ENCODE measurements around the gene ZNF414. TPM values are rescaled to one million over a fixed set of nuclear protein-coding genes. Genes with fewer than 3 reads are reported as not detected.

ZNF414 gene
- total and polyA plus RNA-seq, 2 donors (not counting 1 experiment from before 2014, with no cell fraction given), result 43.8 to 52.0 TPM

GRCh38 chr19:8539621-8540149 lies 25.7 kb upstream of the ZNF414 start:
- H4K20me1 ChIP-seq (ENCODE audit: control insufficient read depth, insufficient read depth, low read length, poor library complexity, severe bottlenecking), result no peaks in the 10 kb centered on the region

GRCh38 chr19:8537099-8537498 lies 23.1 kb upstream of the ZNF414 start:
- CTCF ChIA-PET, result no interaction called here
- intact Hi-C loops (cut with micrococcal nuclease), result no loop called here

More at GRCh38 chr19:8539621-8540149, 25.7 kb upstream of the ZNF414 start:
- Histone ChIP-seq H2AFZ (ENCODE audit: insufficient read depth, low read depth, low read length, poor library complexity, severe bottlenecking) (no peak overlapping the region), H3K9ac (ENCODE audit: low read length) (no peak overlapping the region), H3K79me2 (ENCODE audit: control insufficient read depth, insufficient read depth, low read length) (no peaks in the 10 kb centered on the region), H3K27me3 (replicated peaks in 1 of 4; ENCODE audit: control extremely low read depth in 1 of 4, control insufficient read depth in 3 of 4, insufficient read depth in 4 of 4, low read length in 3 of 4) (no peaks in the 10 kb centered on the region), H3K27ac (ENCODE audit: low read length in 2 of 2) (no peak overlapping the region), H3K4me2 (replicated peaks; ENCODE audit: low read depth, low read length, poor library complexity, severe bottlenecking) (no peak overlapping the region), H3K4me3 (ENCODE audit: control extremely low read depth in 1 of 5, extremely low read depth in 1 of 5, insufficient read depth in 1 of 5, low read depth in 2 of 5, low read length in 4 of 5) (no peak overlapping the region), H3K9me3 (ENCODE audit: control extremely low read depth in 1 of 3, control insufficient read depth in 2 of 3, insufficient read depth in 1 of 3, low read length in 2 of 3) (no peaks in the 10 kb centered on the region), H3K4me1 (ENCODE audit: control insufficient read depth in 2 of 2, insufficient read depth in 2 of 2, low read length in 2 of 2) (no peaks in the 10 kb centered on the region), H3K36me3 (replicated peaks in 1 of 2; ENCODE audit: control extremely low read depth in 1 of 2, control insufficient read depth in 1 of 2, extremely low read depth in 1 of 2, insufficient read depth in 2 of 2, low read length in 1 of 2) (peaks cover 0 to 30% of the 10 kb centered on the region in 2 experiments)
- Mint-ChIP-seq H3K27ac (no peak overlapping the region), H3K9me3 (ENCODE audit: insufficient read depth) (no peaks in the 10 kb centered on the region), H3K4me1 (no peaks in the 10 kb centered on the region), H3K27me3 (no peaks in the 10 kb centered on the region), H3K4me3 (no peak overlapping the region)
- ChIA-PET POLR2A (no interaction called here), CTCF (interaction anchor here (0.9 to 2.2 kb wide), 2 partner anchors 41 to 186 kb away, joined by 3 to 5 read pairs; no protein-coding TSS in a partner anchor)
- DNase-seq, result no peak
- no peak for ATAC-seq (ENCODE audit: low read depth)
- WGBS (ENCODE audit: insufficient coverage), result 95% methylated on average over 10 of the region's 12 CpGs
- intact Hi-C loops (cut with micrococcal nuclease), result no loop called here
- TF ChIP-seq EZH2 (IDR thresholded peaks at IDR 0.05; ENCODE audit: borderline replicate concordance, insufficient read depth, low read depth, low read length, poor library complexity, severe bottlenecking), result no peak
- TF ChIP-seq CTCF (IDR thresholded peaks at IDR 0.05), result no peak

More at GRCh38 chr19:8537099-8537498, 23.1 kb upstream of the ZNF414 start:
- Histone ChIP-seq H3K27ac (ENCODE audit: low read length in 2 of 2) (no peak overlapping the region), H3K4me3 (ENCODE audit: control extremely low read depth in 1 of 5, extremely low read depth in 1 of 5, insufficient read depth in 1 of 5, low read depth in 2 of 5, low read length in 4 of 5) (no peak overlapping the region), H4K20me1 (ENCODE audit: control insufficient read depth, insufficient read depth, low read length, poor library complexity, severe bottlenecking) (no peaks in the 10 kb centered on the region), H3K4me2 (replicated peaks; ENCODE audit: low read depth, low read length, poor library complexity, severe bottlenecking) (no peak overlapping the region), H3K9ac (ENCODE audit: low read length) (no peak overlapping the region), H2AFZ (ENCODE audit: insufficient read depth, low read depth, low read length, poor library complexity, severe bottlenecking) (no peak overlapping the region), H3K27me3 (replicated peaks in 1 of 4; ENCODE audit: control extremely low read depth in 1 of 4, control insufficient read depth in 3 of 4, insufficient read depth in 4 of 4, low read length in 3 of 4) (no peaks in the 10 kb centered on the region), H3K4me1 (ENCODE audit: control insufficient read depth in 2 of 2, insufficient read depth in 2 of 2, low read length in 2 of 2) (no peaks in the 10 kb centered on the region), H3K79me2 (ENCODE audit: control insufficient read depth, insufficient read depth, low read length) (no peaks in the 10 kb centered on the region), H3K9me3 (ENCODE audit: control extremely low read depth in 1 of 3, control insufficient read depth in 2 of 3, insufficient read depth in 1 of 3, low read length in 2 of 3) (no peaks in the 10 kb centered on the region), H3K36me3 (replicated peaks in 1 of 2; ENCODE audit: control extremely low read depth in 1 of 2, control insufficient read depth in 1 of 2, extremely low read depth in 1 of 2, insufficient read depth in 2 of 2, low read length in 1 of 2) (peaks cover 0 to 31% of the 10 kb centered on the region in 2 experiments)
- Mint-ChIP-seq H3K27ac (no peak overlapping the region), H3K27me3 (no peaks in the 10 kb centered on the region), H3K4me3 (no peak overlapping the region), H3K4me1 (no peaks in the 10 kb centered on the region), H3K9me3 (ENCODE audit: insufficient read depth) (no peaks in the 10 kb centered on the region)
- DNase-seq (no peak), ATAC-seq (ENCODE audit: low read depth) (no peak)
- POLR2A ChIA-PET, result no interaction called here
- WGBS (ENCODE audit: insufficient coverage), result 100% methylated on average over 1 of the region's 3 CpGs
- TF ChIP-seq CTCF (IDR thresholded peaks at IDR 0.05), result no peak
- TF ChIP-seq EZH2 (IDR thresholded peaks at IDR 0.05; ENCODE audit: borderline replicate concordance, insufficient read depth, low read depth, low read length, poor library complexity, severe bottlenecking), result no peak

Measured in B cell (primary cell).